ENCODE data around the gene RALBP1.

The RALBP1 gene

GRCh38 chr18:9570255-9570654 is 94.9 kb downstream of the RALBP1 start:
- no peak for TF ChIP-seq MAX (IDR thresholded peaks at IDR 0.05)
- TF ChIP-seq EGR1 (IDR thresholded peaks at IDR 0.05), result no peak
- no peak for TF ChIP-seq FOXM1 (IDR thresholded peaks at IDR 0.05; ENCODE audit: borderline replicate concordance, low read depth)
- TF ChIP-seq EP300 (IDR thresholded peaks at IDR 0.05; ENCODE audit: borderline replicate concordance), result no peak
- no peak for TF ChIP-seq TCF12 (IDR thresholded peaks at IDR 0.05; ENCODE audit: low read depth)
- TF ChIP-seq TEAD4 (IDR thresholded peaks at IDR 0.05), result no peak
- TF ChIP-seq TAF1 (IDR thresholded peaks at IDR 0.05; ENCODE audit: low read depth), result no peak
- no peak for TF ChIP-seq YY1 (IDR thresholded peaks at IDR 0.05; ENCODE audit: low read depth)
- no peak for TF ChIP-seq REST (IDR thresholded peaks at IDR 0.05; ENCODE audit: low read depth)
- no peak for TF ChIP-seq NFIC (IDR thresholded peaks at IDR 0.05)
- no peak for TF ChIP-seq RAD21 (IDR thresholded peaks at IDR 0.05; ENCODE audit: low read depth)
- TF ChIP-seq ZBTB7A (IDR thresholded peaks at IDR 0.05; ENCODE audit: low read depth), result no peak

GRCh38 chr18:9571546-9571945 is 96.2 kb downstream of the RALBP1 start:
- TF ChIP-seq CREB1 (IDR thresholded peaks at IDR 0.05; ENCODE audit: low read depth) (no peak), EGR1 (IDR thresholded peaks at IDR 0.05) (no peak), ZBTB7A (IDR thresholded peaks at IDR 0.05; ENCODE audit: low read depth) (no peak), USF1 (IDR thresholded peaks at IDR 0.05) (no peak), TEAD4 (IDR thresholded peaks at IDR 0.05) (no peak), TCF12 (IDR thresholded peaks at IDR 0.05; ENCODE audit: low read depth) (no peak), REST (IDR thresholded peaks at IDR 0.05; ENCODE audit: low read depth) (no peak), NFIC (IDR thresholded peaks at IDR 0.05) (no peak), EP300 (IDR thresholded peaks at IDR 0.05; ENCODE audit: borderline replicate concordance) (no peak), CEBPB (IDR thresholded peaks at IDR 0.05) (no peak), FOXM1 (IDR thresholded peaks at IDR 0.05; ENCODE audit: borderline replicate concordance, low read depth) (no peak), YY1 (IDR thresholded peaks at IDR 0.05; ENCODE audit: low read depth) (no peak), TAF1 (IDR thresholded peaks at IDR 0.05; ENCODE audit: low read depth) (no peak), MAX (IDR thresholded peaks at IDR 0.05) (no peak), RAD21 (IDR thresholded peaks at IDR 0.05; ENCODE audit: low read depth) (no peak)

GRCh38 chr18:9574473-9575115 is 99.3 kb downstream of the RALBP1 start:
- TF ChIP-seq FOXM1 (IDR thresholded peaks at IDR 0.05; ENCODE audit: borderline replicate concordance, low read depth) (no peak), RAD21 (IDR thresholded peaks at IDR 0.05; ENCODE audit: low read depth) (no peak), CEBPB (IDR thresholded peaks at IDR 0.05) (no peak), USF1 (IDR thresholded peaks at IDR 0.05) (no peak), ZBTB7A (IDR thresholded peaks at IDR 0.05; ENCODE audit: low read depth) (no peak), CREB1 (IDR thresholded peaks at IDR 0.05; ENCODE audit: low read depth) (no peak), TCF12 (IDR thresholded peaks at IDR 0.05; ENCODE audit: low read depth) (no peak), EGR1 (IDR thresholded peaks at IDR 0.05) (no peak), EP300 (IDR thresholded peaks at IDR 0.05; ENCODE audit: borderline replicate concordance) (no peak), TEAD4 (IDR thresholded peaks at IDR 0.05) (no peak), YY1 (IDR thresholded peaks at IDR 0.05; ENCODE audit: low read depth) (no peak), REST (IDR thresholded peaks at IDR 0.05; ENCODE audit: low read depth) (no peak), MAX (IDR thresholded peaks at IDR 0.05) (no peak)

GRCh38 chr18:9575558-9575957 is 100.2 kb downstream of the RALBP1 start:
- TF ChIP-seq TAF1 (IDR thresholded peaks at IDR 0.05; ENCODE audit: low read depth) (no peak), TEAD4 (IDR thresholded peaks at IDR 0.05) (peak; percentile 30; the same call in 1 of the 2 replicates), RAD21 (IDR thresholded peaks at IDR 0.05; ENCODE audit: low read depth) (peak; percentile 88), NFIC (IDR thresholded peaks at IDR 0.05) (peak; percentile 92)
